K562 (cell line): ENCODE results near the gene SMIM29. TPM values are rescaled to one million over a fixed set of nuclear protein-coding genes. Genes with fewer than 3 reads are reported as not detected.
A peak's percentile ranks its signal among the peaks of the same experiment; 100 is the strongest.

Experiments
- ETV5 ChIP-seq: sonication (generic); formaldehyde crosslinking; IDR thresholded peaks from 2 replicates; pipeline ENCODE4 v1.4.0; 2020; ENCODE audit warnings: low read depth, mild to moderate bottlenecking, missing genetic modification reagents
- GATA2 ChIP-seq: sonication (generic); formaldehyde crosslinking; IDR thresholded peaks from 2 replicates; pipeline ENCODE4 v1.4.0; 2020; ENCODE audit warnings: mild to moderate bottlenecking, missing genetic modification reagents
- GMEB1 ChIP-seq: fragments of 250-450 bp; sonication (Bioruptor Pico); IDR thresholded peaks from 2 replicates; pipeline ENCODE4 v1.4.0; 2020; ENCODE audit warnings: mild to moderate bottlenecking
- HSF4 ChIP-seq: fragments of 250-450 bp; sonication (Bioruptor Pico); IDR thresholded peaks from 2 replicates; pipeline ENCODE4 v2.1.2; 2022; ENCODE audit warnings: mild to moderate bottlenecking, moderate library complexity, borderline replicate concordance
- RBM22 ChIP-seq: fragments of 200-400 bp; formaldehyde crosslinking; IDR thresholded peaks from 2 replicates; pipeline ENCODE4 v1.6.1; 2018; ENCODE audit warnings: low read length, low read depth; ENCODE audit not compliant: poor library complexity, severe bottlenecking
- RREB1 ChIP-seq: fragments of 250-450 bp; sonication (Bioruptor Pico); IDR thresholded peaks from 2 replicates; pipeline ENCODE4 v1.4.0; 2020
- SMAD4 ChIP-seq: fragments of 250-450 bp; sonication (Bioruptor Pico); conservative IDR thresholded peaks from 2 replicates; pipeline ENCODE4 v1.8.0; 2021; ENCODE audit warnings: inconsistent platforms, mild to moderate bottlenecking, moderate library complexity
- SMARCE1 ChIP-seq: fragments of 450-650 bp; IDR thresholded peaks from 2 replicates; pipeline ENCODE4 v1.7.1; 2016; ENCODE audit warnings: mild to moderate bottlenecking
- TRIM28 ChIP-seq: fragments of 450-650 bp; IDR thresholded peaks from 2 replicates; pipeline ENCODE4 v1.6.1; 2017
- ZBTB2 ChIP-seq: fragments of 450-650 bp; IDR thresholded peaks from 2 replicates; pipeline ENCODE4 v1.6.1; 2016; ENCODE audit warnings: antibody characterized with exemption
- ZNF592 ChIP-seq: fragments of 450-650 bp; IDR thresholded peaks from 2 replicates; pipeline ENCODE4 v1.6.1; 2017; ENCODE audit warnings: antibody characterized with exemption, mild to moderate bottlenecking
- polyA plus RNA-seq, 8 experiments: library from polyadenylated mRNA; depleted of rRNA in 4 of 8; stranded (reverse) in 5 of 8; unstranded in 3 of 8; fragments of >200 nt; fragmentation: Nextera tagmentation in 2 of 8; fragmentation: Illumina TruSeq in 1 of 8; extraction: Ambion mirVana in 2 of 8; extraction: Trizol in 1 of 8; gene quantifications; 2 replicates each; pipeline versions ENCODE4 v1.2.1 to v1.2.3, GENCODE V29; 2011 to 2014; ENCODE audit warnings: inconsistent platforms in 1 of 8, missing spikeins in 1 of 8
- total RNA-seq, 7 experiments: library from RNA; depleted of rRNA in 6 of 7; stranded (reverse); fragments of >200 nt in 6 of 7; fragmentation: Illumina TruSeq in 2 of 7; extraction: Trizol in 2 of 7; gene quantifications; 2 replicates each; pipeline versions ENCODE4 v1.2.1 to v1.2.3, GENCODE V29; 2011 to 2021; ENCODE audit warnings: low replicate concordance in 1 of 7

The SMIM29 gene
- total and polyA plus RNA-seq, 9 of the 15 experiments (the other 6 are each of a cell fraction or from before 2014, with no cell fraction given): 6.5 to 36.7 (median 20.9) TPM

- TF ChIP-seq GMEB1 (CRISPR knock-in tag): 0 out of 2 replicates have a peak, but pooled peaks have one; percentile 4
- TF ChIP-seq TRIM28: no peak
- peak; percentile 48 for TF ChIP-seq ZBTB2
- TF ChIP-seq HSF4: no peak
- TF ChIP-seq ZNF592: peak; percentile 49
- TF ChIP-seq GATA2: peak; percentile 64
- TF ChIP-seq SMARCE1: peak; percentile 29; the same call in 1 of the 2 replicates
- 0 out of 2 replicates have a peak, but pooled peaks have one; percentile 16 for TF ChIP-seq ETV5 (CRISPR knock-in tag)
- TF ChIP-seq RREB1 (CRISPR knock-in tag): 0 out of 2 replicates have a peak, but pooled peaks have one; percentile 60
- peak; percentile 60 for TF ChIP-seq RBM22
- TF ChIP-seq SMAD4 (CRISPR knock-in tag): peak; percentile 18; the same call in 1 of the 2 replicates
These were observed 1.2 kb downstream of the SMIM29 start (continued) for GRCh38 chr6:34247481-34248197.
